Measurements from ENCODE around the gene CSNK2B.

Gene CSNK2B

GRCh38 chr6:31651602-31652191, 14.2 kb upstream of the CSNK2B start:
- H3K36me3 Mint-ChIP-seq, result peaks cover 26% of the 10 kb centered on the region
- peak overlapping the region; percentile 88 for H3K4me3 Mint-ChIP-seq
- peak overlapping the region; percentile 99 for H3K27ac Mint-ChIP-seq
- peaks cover 28% of the 10 kb centered on the region for H3K4me1 Mint-ChIP-seq
- DNase-seq (ENCODE audit: low spot score in 2 of 2), result no peak
- ATAC-seq (ENCODE audit: low read depth), result no peak
- no peaks in the 10 kb centered on the region for H3K27me3 Mint-ChIP-seq
- no peaks in the 10 kb centered on the region for H3K9me3 Mint-ChIP-seq

DNA sequence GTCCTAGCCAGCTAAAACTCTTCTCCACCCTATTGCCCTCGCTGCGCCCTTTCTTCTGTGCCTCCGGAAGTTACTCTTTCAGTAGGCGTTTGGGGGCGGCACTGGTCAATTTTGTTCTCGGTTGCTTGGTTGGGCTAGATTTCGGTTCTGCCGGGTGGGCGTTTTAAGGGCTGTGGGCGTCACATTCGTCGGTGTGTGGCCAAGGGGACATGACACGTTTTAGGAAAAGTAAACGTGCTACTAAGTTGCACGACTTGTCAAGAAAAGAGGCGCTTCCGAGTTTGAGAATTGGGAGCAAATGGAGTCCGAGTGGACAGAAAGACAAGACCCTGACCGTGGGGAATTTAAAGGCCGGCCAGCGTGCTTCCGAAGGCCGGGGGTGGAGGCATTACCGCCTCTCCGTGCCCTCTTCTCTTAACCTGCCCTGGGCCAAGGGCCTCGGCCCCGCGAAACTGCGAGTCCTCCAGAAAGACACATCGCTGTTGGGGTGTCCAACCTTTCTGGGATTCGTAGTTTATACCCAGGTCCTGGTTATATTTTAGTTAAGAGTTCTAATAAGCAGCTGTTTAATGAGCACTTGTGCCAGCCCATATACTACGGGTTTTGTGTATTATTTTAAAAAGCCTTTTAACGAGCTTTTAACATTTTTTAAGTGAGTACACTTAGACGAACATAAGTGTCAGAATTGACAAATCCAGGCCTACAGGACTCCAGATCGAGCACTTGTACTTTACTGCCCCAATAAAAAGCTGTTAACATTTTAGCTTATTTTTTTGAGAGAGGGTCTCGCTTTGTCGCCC, 12.8 kb upstream of the CSNK2B start:
- ATAC-seq (ENCODE audit: low read depth) (peak; percentile 67), DNase-seq (ENCODE audit: low spot score in 2 of 2) (no peak)
- Mint-ChIP-seq H3K27me3 (no peaks in the 10 kb centered on the region), H3K4me1 (peaks cover 35% of the 10 kb centered on the region), H3K9me3 (no peaks in the 10 kb centered on the region), H3K36me3 (peaks cover 26% of the 10 kb centered on the region), H3K4me3 (peak overlapping the region; percentile 88), H3K27ac (peak overlapping the region; percentile 99)

DNA sequence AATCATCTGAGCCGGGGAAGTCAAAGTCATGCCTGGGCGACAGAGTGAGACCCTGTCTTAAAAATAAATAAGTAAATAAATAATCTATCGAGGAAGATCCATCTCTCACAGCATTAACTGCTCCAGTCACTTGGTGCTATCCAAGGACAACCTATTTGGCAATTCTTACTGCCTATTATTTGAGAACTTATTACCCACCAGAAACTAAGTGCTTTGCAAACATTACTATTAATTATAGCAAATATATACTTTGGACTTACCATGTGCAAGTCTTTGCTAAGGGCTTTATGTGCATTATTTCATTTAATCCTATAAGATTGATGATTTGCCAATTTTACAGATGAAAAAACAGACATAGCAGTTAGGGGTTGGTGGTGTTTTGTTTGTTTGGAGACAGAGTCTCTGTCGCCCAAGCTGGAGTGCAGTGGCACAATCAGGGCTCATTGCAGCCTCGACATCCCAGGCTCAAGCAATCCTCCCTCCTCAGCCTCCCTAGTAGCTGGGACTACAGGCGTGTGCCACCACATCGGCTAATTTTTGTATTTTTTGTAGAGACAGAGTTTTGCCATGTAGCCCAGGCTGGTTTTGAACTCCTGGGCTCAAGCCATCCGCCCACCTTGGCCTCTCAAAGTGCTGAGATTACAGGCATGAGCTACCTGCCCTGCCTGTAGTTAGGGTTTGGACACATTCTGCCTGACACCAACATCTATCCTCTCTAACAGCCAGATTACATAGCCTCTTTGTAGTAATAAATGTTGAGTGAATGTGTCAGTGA, 11.1 kb upstream of the CSNK2B start:
- H3K9me3 Mint-ChIP-seq, result no peaks in the 10 kb centered on the region
- no peak for ATAC-seq (ENCODE audit: low read depth)
- H3K27ac Mint-ChIP-seq, result no peak overlapping the region
- H3K4me1 Mint-ChIP-seq, result peaks cover 47% of the 10 kb centered on the region
- no peak for DNase-seq (ENCODE audit: low spot score in 2 of 2)
- no peak overlapping the region for H3K4me3 Mint-ChIP-seq
- H3K27me3 Mint-ChIP-seq, result no peaks in the 10 kb centered on the region
- peaks cover 19% of the 10 kb centered on the region for H3K36me3 Mint-ChIP-seq

GRCh38 chr6:31655349-31656237, 10.3 kb upstream of the CSNK2B start, which contains the start of gene APOM:
Gene APOM (plus strand): TSS chr6:31655894. CDS start chr6:31655967, 73 bp downstream.
- ATAC-seq (ENCODE audit: low read depth) (no peak), DNase-seq (ENCODE audit: low spot score in 2 of 2) (no peak)
- peak within 1 kb of the TSS; percentile 39 for H3K27ac Mint-ChIP-seq
- H3K4me1 Mint-ChIP-seq, result peaks cover 53% of the 10 kb centered on the region
- H3K9me3 Mint-ChIP-seq, result no peaks in the 10 kb centered on the region
- H3K27me3 Mint-ChIP-seq, result no peaks in the 10 kb centered on the region
- no peak within 1 kb of the TSS for H3K4me3 Mint-ChIP-seq
- peaks cover 17% of the 10 kb centered on the region for H3K36me3 Mint-ChIP-seq

- Mint-ChIP-seq H3K27ac (no peak overlapping the region), H3K4me3 (no peak overlapping the region), H3K36me3 (peaks cover 17% of the 10 kb centered on the region), H3K9me3 (no peaks in the 10 kb centered on the region), H3K27me3 (no peaks in the 10 kb centered on the region), H3K4me1 (peaks cover 54% of the 10 kb centered on the region)
- no peak for ATAC-seq (ENCODE audit: low read depth)
- DNase-seq (ENCODE audit: low spot score in 2 of 2), result no peak
Observed at GRCh38 chr6:31657406-31658157, 8.3 kb upstream of the CSNK2B start.

- ATAC-seq (ENCODE audit: low read depth) (no peak), DNase-seq (ENCODE audit: low spot score in 2 of 2) (no peak)
- H3K9me3 Mint-ChIP-seq, result no peaks in the 10 kb centered on the region
- no peaks in the 10 kb centered on the region for H3K27me3 Mint-ChIP-seq
- no peak overlapping the region for H3K27ac Mint-ChIP-seq
- H3K4me3 Mint-ChIP-seq, result peak overlapping the region; percentile 4
- peaks cover 18% of the 10 kb centered on the region for H3K36me3 Mint-ChIP-seq
- peaks cover 53% of the 10 kb centered on the region for H3K4me1 Mint-ChIP-seq
Observed at GRCh38 chr6:31658158-31658688, 7.7 kb upstream of the CSNK2B start.

DNA sequence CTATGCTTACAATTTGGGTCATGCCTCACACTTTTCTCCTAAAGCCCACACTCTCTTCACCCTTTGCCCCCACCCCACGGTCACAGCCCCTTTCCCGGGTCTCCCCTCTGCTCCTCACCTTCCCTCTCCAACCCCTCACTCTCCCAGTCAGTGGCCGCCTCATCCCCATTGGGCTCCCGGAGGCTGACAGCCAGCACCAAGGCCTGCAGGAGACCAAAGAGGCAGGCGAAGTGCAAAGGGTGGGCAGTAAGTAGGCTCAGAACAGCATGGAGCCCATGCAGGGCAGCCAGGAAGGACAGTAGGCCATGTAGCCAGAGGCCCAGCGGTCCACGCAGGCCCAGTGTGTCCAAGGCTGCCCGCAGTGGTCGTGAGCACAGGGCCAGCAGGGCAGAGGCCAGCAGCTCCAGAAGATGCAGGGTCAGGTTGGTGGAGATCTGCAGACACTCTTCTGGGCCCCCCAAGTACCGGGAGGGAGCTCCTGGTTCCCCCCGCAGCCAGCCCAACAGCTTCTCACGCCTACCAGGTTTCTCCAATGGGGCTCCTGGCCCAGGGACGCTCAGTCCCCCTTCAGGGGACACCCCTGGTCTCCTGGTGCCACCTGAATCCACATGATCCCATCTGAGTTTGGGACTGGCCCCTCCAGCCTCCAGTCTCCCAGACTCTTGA, 6.8 kb upstream of the CSNK2B start:
- Mint-ChIP-seq H3K4me1 (peaks cover 62% of the 10 kb centered on the region), H3K27ac (peak overlapping the region; percentile 87), H3K9me3 (no peaks in the 10 kb centered on the region), H3K4me3 (peak overlapping the region; percentile 94), H3K27me3 (no peaks in the 10 kb centered on the region), H3K36me3 (peaks cover 20% of the 10 kb centered on the region)
- DNase-seq (ENCODE audit: low spot score in 2 of 2) (no peak), ATAC-seq (ENCODE audit: low read depth) (no peak)

DNA sequence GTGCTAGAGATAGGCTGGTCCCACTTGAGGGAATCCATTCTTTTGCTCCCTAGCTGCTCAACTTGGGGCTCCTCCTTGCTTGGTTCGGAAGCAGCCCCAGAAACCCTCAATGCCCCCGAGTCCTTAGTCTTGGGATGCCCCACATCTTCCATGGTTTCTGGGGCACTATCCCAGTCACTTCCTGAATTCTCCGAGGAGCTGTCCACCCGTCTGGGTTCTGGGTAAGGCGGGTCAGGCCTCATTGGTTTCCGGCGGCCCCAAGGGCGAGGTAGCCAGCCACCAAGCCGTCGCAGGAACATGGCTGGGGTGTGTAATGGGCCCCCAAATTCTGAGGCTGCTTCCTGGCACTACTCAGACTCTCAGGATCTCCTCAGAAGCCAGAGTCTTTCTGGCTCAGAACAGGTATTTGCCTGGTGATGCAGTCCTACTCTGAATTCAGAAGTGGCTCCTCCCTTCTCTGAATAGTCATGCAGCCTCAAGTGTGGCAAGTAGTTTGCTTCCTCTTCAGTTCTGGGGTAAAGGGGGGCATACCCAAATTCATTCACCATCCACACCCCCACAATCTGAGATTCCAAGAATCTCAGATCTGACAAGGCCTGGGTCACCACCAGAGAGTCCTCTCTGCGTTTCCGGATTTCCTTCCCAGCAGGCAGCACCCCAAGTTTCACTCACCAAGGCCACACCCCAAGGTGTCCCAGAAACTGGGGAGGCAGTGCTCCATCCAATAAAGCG, 6.1 kb upstream of the CSNK2B start:
- peaks cover 23% of the 10 kb centered on the region for H3K36me3 Mint-ChIP-seq
- no peaks in the 10 kb centered on the region for H3K27me3 Mint-ChIP-seq

GRCh38 chr6:31660381-31661261, 5.3 kb upstream of the CSNK2B start, which contains the start of gene C6orf47:
Gene C6orf47 (minus strand): TSS chr6:31660778. CDS start chr6:31659947, 831 bp downstream.
- DNase-seq (ENCODE audit: low spot score in 2 of 2) (peak; percentile 43 to 69), ATAC-seq (ENCODE audit: low read depth) (peak; percentile 59)
- Mint-ChIP-seq H3K4me3 (peak within 1 kb of the TSS; percentile 94), H3K4me1 (peaks cover 69% of the 10 kb centered on the region), H3K27ac (peak within 1 kb of the TSS; percentile 87), H3K36me3 (peaks cover 21% of the 10 kb centered on the region), H3K9me3 (no peaks in the 10 kb centered on the region), H3K27me3 (no peaks in the 10 kb centered on the region)

More for the DNA sequence above, 6.1 kb upstream of the CSNK2B start:
- Mint-ChIP-seq H3K4me3 (peak overlapping the region; percentile 94), H3K9me3 (no peaks in the 10 kb centered on the region), H3K27ac (peak overlapping the region; percentile 87), H3K4me1 (peaks cover 69% of the 10 kb centered on the region)
- DNase-seq (ENCODE audit: low spot score in 2 of 2), result no peak
- peak; percentile 62 for ATAC-seq (ENCODE audit: low read depth)

DNA sequence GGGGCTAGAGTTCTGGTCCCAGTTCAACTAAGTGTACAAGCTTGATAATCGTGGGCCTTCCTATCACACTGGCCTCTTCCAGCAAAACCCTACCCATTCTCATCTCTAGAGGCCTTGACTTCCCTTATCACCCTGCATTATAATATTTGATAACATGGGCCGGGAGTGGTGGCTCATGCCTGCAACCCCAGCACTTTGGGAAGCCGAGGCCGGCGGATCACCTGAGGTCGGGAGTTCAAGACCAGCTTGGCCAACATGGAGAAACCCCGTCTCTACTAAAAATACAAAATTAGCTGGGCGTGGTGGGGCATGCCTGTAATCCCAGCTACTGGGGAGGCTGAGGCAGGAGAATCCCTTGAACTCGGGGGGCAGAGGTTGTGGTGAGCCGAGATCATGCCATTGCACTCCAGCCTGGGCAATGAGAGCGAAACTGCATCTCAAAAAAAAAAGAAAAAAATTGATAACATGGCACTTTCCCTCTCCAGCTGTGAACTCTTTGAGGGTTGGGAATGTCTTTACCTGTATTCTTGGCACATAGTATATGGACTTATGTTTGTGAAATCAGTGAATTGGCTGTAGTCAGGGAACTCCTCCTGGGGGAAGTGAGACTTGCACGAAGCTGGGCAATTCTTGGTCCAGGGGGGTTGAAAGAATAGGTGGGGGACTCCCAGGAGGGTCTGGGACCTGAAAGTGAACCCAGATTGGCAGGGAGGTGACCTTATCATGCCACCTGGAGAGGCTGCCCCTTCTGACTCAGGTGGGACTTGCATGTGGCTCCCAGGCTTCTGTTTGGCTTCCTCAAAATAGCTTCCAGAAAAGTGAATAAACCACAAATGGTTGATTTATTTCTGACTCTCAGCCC, 4.4 kb upstream of the CSNK2B start:
- Mint-ChIP-seq H3K27ac (peak overlapping the region; percentile 87), H3K4me1 (peaks cover 66% of the 10 kb centered on the region), H3K9me3 (no peaks in the 10 kb centered on the region), H3K4me3 (peak overlapping the region; percentile 94), H3K27me3 (no peaks in the 10 kb centered on the region), H3K36me3 (peaks cover 17% of the 10 kb centered on the region)
- no peak for ATAC-seq (ENCODE audit: low read depth)
- DNase-seq (ENCODE audit: low spot score in 2 of 2), result no peak

Measured in memory B cell (primary cell).